GM12878 (cell line): ENCODE data around the gene PPP2R3B.

Source experiments
- CHD2 ChIP-seq: IDR thresholded peaks from 2 replicates; pipeline ENCODE4 v1.6.1; 2011; ENCODE audit warnings: low read depth, low read length, improper control_type of control experiment, borderline replicate concordance
- JUNB ChIP-seq: IDR thresholded peaks from 2 replicates; pipeline ENCODE4 v1.6.1; 2016; ENCODE audit warnings: antibody characterized with exemption, mild to moderate bottlenecking
- POLR2AphosphoS5 ChIP-seq: IDR thresholded peaks from 2 replicates; pipeline ENCODE4 v1.6.1; 2011; ENCODE audit warnings: mild to moderate bottlenecking, low read length, inconsistent platforms
- RAD21 ChIP-seq: IDR thresholded peaks from 2 replicates; pipeline ENCODE4 v1.6.1; 2011; ENCODE audit warnings: mild to moderate bottlenecking, low read depth, low read length, moderate library complexity; ENCODE audit not compliant: insufficient read depth
- TF ChIP-seq, protein P1 (sequence below), 3 experiments: IDR thresholded peaks in 2 of 3; conservative IDR thresholded peaks in 1 of 3; 2 replicates each; pipeline ENCODE4 v1.5.1; 2011; ENCODE audit warnings: low read depth in 3 of 3, low read length in 3 of 3, mild to moderate bottlenecking in 3 of 3, control low read depth in 2 of 3, moderate library complexity in 2 of 3, inconsistent platforms in 1 of 3, mixed read lengths in 1 of 3; ENCODE audit not compliant: control insufficient read depth in 2 of 3, insufficient read depth in 1 of 3; ENCODE audit errors: extremely low read depth in 1 of 3

DNA sequence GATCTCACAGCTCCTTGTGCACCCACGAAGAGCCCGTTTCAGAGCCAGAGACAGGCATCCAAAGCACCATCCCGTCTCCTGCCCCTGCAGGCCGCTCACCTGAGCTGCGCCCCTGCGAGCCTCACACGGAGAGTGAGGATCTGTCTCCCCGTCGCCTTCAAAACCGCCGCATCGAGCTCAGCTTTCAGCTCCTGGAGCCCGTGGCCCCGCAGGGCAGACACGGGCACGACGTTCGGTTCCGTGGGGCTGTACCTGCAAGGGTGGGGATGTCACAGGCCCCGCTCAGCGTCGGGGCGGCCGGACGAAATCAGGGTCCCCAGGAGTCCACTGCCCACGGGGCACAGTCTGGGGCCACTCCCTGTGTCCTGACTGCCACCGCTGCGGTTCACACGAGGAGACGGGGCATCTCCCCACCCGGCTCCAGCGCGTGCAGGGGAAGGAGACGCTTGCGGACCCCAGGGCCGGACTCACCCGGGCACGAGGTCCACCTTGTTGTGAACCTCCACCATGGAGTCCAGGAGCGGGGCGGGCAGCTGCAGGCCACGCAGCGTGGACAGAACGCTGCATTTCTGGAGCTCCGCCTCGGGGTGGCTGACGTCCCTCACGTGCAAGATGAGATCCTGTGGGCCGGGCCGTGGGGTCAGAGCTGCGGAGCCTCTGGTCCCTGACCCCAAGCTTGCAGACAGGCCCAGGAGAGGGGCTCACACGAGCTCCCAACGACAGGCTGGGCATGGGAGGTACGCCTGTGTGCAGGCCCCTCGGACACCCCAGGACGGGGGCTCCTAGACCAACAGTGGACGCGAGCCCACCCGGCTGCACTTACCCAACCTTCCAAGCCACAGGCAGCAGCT is 79.2 kb downstream of the PPP2R3B start:
- TF ChIP-seq, protein P1, sequence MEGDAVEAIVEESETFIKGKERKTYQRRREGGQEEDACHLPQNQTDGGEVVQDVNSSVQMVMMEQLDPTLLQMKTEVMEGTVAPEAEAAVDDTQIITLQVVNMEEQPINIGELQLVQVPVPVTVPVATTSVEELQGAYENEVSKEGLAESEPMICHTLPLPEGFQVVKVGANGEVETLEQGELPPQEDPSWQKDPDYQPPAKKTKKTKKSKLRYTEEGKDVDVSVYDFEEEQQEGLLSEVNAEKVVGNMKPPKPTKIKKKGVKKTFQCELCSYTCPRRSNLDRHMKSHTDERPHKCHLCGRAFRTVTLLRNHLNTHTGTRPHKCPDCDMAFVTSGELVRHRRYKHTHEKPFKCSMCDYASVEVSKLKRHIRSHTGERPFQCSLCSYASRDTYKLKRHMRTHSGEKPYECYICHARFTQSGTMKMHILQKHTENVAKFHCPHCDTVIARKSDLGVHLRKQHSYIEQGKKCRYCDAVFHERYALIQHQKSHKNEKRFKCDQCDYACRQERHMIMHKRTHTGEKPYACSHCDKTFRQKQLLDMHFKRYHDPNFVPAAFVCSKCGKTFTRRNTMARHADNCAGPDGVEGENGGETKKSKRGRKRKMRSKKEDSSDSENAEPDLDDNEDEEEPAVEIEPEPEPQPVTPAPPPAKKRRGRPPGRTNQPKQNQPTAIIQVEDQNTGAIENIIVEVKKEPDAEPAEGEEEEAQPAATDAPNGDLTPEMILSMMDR (IDR thresholded peaks at IDR 0.05 in 2 of 3, conservative IDR thresholded peaks at IDR 0.05 in 1 of 3; ENCODE audit: control insufficient read depth in 2 of 3, extremely low read depth in 1 of 3, insufficient read depth in 1 of 3, low read depth in 3 of 3, low read length in 3 of 3) = 0 out of 6 replicates have a peak, but pooled peaks of 1 of the 3 experiments have one; percentile 6
- TF ChIP-seq POLR2AphosphoS5 (no peak), CHD2 (no peak), JUNB (no peak), RAD21 (no peak)
